Skeletal muscle satellite cell (primary cell): ENCODE data around the gene HPD. TPM values are rescaled to one million over a fixed set of nuclear protein-coding genes. Genes with fewer than 3 reads are reported as not detected.
"Not testable (repeated sequence)": the region's sequence is repeated elsewhere in the genome, so short reads cannot be mapped to it uniquely, and the experiment has no call there.

Source experiments
- H3K27me3 ChIP-seq: 2 replicates; pipeline ENCODE4 v1.7.0; 2013; ENCODE audit warnings: low read length; ENCODE audit not compliant: control insufficient read depth, insufficient read depth
- H3K36me3 ChIP-seq: 2 replicates; pipeline ENCODE4 v1.7.0; 2013; ENCODE audit warnings: mild to moderate bottlenecking, control low read depth, low read length; ENCODE audit not compliant: insufficient read depth
- H3K4me1 ChIP-seq: 2 replicates; pipeline ENCODE4 v1.7.0; 2013; ENCODE audit warnings: low read length; ENCODE audit not compliant: control insufficient read depth, insufficient read depth
- H3K4me2 ChIP-seq: 2 replicates; pipeline ENCODE4 v1.7.0; 2013; ENCODE audit warnings: mild to moderate bottlenecking, low read length
- H3K4me3 ChIP-seq: 2 replicates; pipeline ENCODE4 v1.7.0; 2013; ENCODE audit warnings: low read length
- H3K9ac ChIP-seq: 2 replicates; pipeline ENCODE4 v1.7.0; 2013; ENCODE audit warnings: mild to moderate bottlenecking, low read depth, low read length, moderate library complexity
- H3K9me3 ChIP-seq: replicated peaks from 2 replicates; pipeline ENCODE4 v1.7.0; 2013; ENCODE audit warnings: mild to moderate bottlenecking, control low read depth, low read length
- small RNA-seq: library from RNA; depleted of rRNA; stranded (forward); fragments of <200 nt; gene quantifications from one replicate; pipeline ENCODE3, GENCODE V24; 2012

Gene HPD

DNA sequence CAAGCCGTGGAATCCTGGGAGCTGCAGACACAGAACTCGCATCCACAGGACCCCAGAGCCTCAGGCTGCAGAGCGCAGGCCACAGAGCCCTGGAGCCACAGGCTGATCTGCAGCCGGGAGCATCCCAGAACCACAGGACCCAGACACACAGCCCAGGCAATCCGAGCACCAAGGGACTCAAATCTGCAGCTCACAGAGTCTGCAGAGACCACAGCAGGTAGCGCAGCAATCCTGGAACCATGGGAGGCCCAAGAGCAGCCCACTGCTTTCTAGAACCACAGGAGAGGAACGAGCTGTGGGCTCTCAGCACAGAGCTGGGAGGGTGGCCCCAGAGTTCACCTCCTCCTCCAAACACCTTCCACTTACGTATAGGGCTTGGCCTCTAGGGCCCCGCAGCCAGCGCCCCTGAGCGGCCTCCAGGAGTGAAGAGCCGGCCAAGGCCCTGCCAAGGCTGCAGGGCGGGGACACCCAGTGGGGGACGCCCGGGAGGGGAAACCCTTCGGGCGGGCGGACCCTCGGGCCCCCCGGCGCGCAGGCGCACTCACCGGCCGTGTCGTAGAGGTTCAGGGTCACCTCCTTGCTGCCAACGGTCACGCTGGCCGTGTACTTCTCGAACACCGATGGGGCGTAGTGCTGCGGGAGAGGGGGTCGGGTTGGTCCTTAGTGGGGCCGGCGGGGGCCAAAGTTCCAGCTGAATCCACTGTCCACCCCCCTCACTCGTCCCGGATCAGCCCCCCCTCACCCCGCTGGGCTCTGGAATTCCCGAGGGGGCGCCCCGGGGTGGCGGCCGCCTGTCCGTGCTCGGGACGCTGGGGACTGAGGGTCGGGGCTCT lies 65.8 kb downstream of the HPD start:
- peaks cover 41% of the 10 kb centered on the region for H3K4me1 ChIP-seq
- H3K4me3 ChIP-seq, result peak overlapping the region; percentile 72
- peak overlapping the region; percentile 97 for H3K4me2 ChIP-seq
- H3K27me3 ChIP-seq, result no peaks in the 10 kb centered on the region
- no peaks in the 10 kb centered on the region for H3K9me3 ChIP-seq
- no peaks in the 10 kb centered on the region for H3K36me3 ChIP-seq
- H3K9ac ChIP-seq, result no peak overlapping the region

DNA sequence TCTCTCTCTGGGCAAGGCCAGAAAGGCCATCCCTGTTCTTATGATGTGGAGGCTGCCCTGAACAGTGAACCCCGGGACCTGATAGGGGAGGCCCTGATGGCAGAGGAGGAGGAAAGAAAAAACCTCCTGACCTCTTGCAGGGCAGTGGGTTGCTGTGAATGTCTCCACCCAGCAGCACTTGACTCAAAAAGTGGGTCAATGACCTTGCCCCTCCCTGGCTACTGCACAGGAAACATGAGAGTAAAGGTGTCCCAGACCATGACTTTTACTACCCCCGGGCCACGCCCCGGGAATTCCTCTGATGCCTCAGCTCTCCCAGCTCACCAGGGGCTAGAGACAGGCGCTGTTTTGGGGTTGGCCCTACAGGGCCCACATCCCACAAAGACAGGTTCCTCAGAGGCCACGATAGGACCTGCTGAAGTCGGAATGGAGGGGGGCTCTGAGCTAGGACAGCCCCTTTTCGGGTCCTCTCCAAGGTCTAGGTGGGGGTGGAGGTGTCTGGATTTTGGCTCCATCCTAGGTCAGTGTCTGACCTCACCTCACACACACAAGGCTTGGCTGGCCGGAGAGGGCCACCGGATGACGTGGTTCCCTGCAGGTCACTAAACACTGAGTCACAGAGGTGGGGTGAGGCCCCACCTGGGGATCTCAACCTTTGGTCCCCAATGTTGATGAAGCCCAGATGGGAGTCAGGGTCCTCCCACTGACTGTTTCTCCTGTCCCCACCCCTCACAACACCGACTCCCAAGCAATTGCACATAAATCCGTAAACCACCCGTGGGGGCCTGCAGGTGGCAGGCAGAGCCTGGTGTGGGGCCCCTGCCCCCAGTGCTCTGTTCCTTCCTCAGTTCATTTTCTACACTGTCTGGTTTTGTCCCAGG lies 66.7 kb downstream of the HPD start:
- Histone ChIP-seq H3K4me3 (no peak overlapping the region), H3K9me3 (no peaks in the 10 kb centered on the region), H3K4me2 (no peak overlapping the region), H3K36me3 (no peaks in the 10 kb centered on the region), H3K9ac (no peak overlapping the region), H3K4me1 (peaks cover 34% of the 10 kb centered on the region), H3K27me3 (no peaks in the 10 kb centered on the region)

DNA sequence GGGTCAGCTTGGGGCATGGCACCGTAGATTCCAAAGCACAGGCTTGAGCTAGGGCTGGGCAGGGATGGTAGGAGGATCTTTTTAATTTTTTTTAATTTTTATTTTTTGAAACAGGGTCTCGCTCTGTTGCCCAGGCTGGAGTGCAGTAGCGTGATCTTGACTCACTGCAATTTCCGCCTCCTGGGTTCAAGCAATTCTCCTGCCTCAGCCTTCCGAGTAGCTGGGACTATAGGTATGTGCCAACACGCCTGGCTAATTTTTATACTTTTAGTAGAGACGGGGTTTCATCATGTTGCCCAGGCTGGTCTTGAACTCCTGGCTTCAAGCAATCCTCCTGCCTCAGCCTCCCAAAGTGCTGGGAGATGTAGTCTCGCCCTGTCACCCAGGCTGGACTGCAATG lies 67.9 kb downstream of the HPD start:
- not testable (repeated sequence) for H3K4me2 ChIP-seq, H3K4me3 ChIP-seq, H3K9me3 ChIP-seq, H3K27me3 ChIP-seq, H3K9ac ChIP-seq, H3K36me3 ChIP-seq
- peaks cover 33% of the 10 kb centered on the region for H3K4me1 ChIP-seq

DNA sequence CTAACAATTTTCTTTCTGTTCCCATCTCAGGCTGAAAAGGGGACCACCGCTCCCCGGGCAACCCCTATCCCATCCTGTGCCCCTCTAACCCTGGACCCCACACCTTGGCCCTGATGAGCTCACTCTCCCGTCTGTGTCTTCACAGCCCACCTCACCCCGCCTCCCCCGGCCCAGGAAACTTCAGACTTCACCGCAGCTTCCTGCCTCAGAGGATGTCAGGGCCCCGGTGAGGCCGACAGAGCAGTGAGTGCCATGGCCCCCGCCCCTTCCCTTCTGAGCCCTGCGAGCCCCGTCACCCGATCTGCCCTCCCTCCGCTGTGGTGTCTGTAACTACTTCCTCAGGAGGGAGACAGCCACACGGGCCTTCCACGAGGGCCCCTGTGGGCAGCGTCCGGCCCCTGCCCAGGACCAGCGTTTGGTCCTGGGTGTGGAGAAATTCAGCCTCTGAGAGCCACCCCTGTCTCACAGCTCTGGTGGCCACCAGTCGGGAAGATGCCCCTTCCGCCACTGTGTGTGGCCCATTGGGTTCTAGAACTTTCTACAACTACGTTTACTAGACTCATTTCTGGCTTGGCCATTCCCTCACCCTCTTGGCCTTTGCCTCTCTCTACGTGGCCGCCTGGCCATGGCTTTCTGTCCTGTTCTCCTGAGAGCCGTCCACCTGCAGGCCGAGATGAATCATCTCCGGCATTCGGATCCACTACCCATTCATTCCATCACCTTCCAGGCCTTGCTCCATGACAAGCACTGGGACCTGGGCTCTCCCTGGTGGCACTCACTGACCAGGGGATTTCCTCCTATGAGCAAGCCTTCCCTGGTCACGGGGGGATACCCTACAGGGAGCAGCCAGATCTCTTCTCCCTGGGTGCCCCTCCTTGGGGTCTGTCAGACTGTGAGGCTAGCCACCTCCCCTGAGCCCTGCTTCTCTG lies 68.6 kb downstream of the HPD start:
- Histone ChIP-seq H3K9ac (no peak overlapping the region), H3K4me3 (no peak overlapping the region)

More for the DNA sequence above, 68.6 kb downstream of the HPD start:
- Histone ChIP-seq H3K4me2 (no peak overlapping the region), H3K4me1 (peaks cover 29% of the 10 kb centered on the region), H3K36me3 (no peaks in the 10 kb centered on the region), H3K9me3 (no peaks in the 10 kb centered on the region), H3K27me3 (no peaks in the 10 kb centered on the region)

Small RNAs within 50 kb of the gene (small RNA-seq; reads per million reads assigned to genes)
- not detected for gene AC069503.3
- gene RF00017, result not detected
- gene RNU7-170P, result not detected
